Epithelial cell of esophagus (primary cell): Measurements from ENCODE around the gene DPH7.

Experiments
- DNase-seq: peaks from one replicate; pipeline ENCODE4 v3.0.0; 2010; ENCODE audit warnings: low read depth
- H3K4me3 ChIP-seq: 2 replicates; pipeline ENCODE4 v1.5.1; 2011; ENCODE audit warnings: mild to moderate bottlenecking, low read length, control low read depth
- TF ChIP-seq, protein P1 (sequence below): IDR thresholded peaks from 2 replicates; pipeline ENCODE4 v1.5.1; 2011; ENCODE audit warnings: low read depth, mild to moderate bottlenecking, low read length, control low read depth, inconsistent platforms; ENCODE audit not compliant: insufficient read depth; ENCODE audit errors: missing control alignments

Gene DPH7

GRCh38 chr9:137590469-137591383, 12.0 kb upstream of the DPH7 start, which contains the start of gene ZMYND19:
Gene ZMYND19, minus strand, starts transcription at chr9:137590512. Its CDS starts 249 bp downstream, at chr9:137590263.
- DNase-seq, result peak; percentile 90
- H3K4me3 ChIP-seq, result peak within 1 kb of the TSS; percentile 73
- TF ChIP-seq, protein P1, sequence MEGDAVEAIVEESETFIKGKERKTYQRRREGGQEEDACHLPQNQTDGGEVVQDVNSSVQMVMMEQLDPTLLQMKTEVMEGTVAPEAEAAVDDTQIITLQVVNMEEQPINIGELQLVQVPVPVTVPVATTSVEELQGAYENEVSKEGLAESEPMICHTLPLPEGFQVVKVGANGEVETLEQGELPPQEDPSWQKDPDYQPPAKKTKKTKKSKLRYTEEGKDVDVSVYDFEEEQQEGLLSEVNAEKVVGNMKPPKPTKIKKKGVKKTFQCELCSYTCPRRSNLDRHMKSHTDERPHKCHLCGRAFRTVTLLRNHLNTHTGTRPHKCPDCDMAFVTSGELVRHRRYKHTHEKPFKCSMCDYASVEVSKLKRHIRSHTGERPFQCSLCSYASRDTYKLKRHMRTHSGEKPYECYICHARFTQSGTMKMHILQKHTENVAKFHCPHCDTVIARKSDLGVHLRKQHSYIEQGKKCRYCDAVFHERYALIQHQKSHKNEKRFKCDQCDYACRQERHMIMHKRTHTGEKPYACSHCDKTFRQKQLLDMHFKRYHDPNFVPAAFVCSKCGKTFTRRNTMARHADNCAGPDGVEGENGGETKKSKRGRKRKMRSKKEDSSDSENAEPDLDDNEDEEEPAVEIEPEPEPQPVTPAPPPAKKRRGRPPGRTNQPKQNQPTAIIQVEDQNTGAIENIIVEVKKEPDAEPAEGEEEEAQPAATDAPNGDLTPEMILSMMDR, result no peak

- H3K4me3 ChIP-seq, result peak overlapping the region; percentile 73
- TF ChIP-seq, protein P1, result no peak
Measured at GRCh38 chr9:137590123-137590468, 11.4 kb upstream of the DPH7 start.

DNA sequence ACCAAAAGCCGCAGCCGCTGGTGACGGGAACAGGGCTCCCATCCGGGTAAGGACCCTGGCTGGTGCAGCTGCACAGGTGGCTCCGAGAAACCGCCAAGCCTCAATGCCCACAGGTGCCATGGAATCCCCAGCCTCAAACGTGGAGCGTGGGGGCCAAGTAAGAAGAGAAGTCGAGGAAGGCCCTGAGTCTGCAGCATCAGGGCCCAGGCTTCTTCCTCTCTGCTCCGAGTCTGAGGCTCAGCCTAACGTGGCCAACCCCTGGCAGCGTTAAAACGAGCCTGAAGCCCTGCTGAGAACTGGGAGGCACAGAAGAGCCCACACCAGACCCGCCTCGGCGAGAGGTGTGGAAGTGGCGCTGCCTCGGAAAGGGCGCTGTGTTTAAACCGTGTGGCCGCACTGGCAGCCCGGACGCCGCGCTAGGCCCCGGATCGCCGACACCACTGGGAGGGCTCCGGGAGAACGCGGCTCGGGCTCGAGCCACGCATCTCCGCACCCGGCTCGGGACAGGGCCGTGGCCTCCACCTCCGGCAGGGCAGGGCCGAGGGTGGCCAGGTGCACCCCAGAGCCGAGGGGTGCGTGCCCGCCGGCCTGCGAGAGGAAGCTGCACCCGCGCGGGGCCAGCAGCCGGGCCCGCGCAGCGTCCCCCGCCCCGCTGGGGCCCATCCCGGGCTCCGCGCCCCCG, 10.9 kb upstream of the DPH7 start:
- peak; percentile 27 for DNase-seq

More at GRCh38 chr9:137590123-137590468, 11.4 kb upstream of the DPH7 start:
- DNase-seq, result peak; percentile 17

GRCh38 chr9:137588891-137589290, 10.2 kb upstream of the DPH7 start:
- H3K4me3 ChIP-seq, result peak overlapping the region; percentile 73
- TF ChIP-seq, protein P1, result no peak
- no peak for DNase-seq

More for the DNA sequence above, 10.9 kb upstream of the DPH7 start:
- H3K4me3 ChIP-seq, result peak overlapping the region; percentile 73
- TF ChIP-seq, protein P1, result no peak

DNA sequence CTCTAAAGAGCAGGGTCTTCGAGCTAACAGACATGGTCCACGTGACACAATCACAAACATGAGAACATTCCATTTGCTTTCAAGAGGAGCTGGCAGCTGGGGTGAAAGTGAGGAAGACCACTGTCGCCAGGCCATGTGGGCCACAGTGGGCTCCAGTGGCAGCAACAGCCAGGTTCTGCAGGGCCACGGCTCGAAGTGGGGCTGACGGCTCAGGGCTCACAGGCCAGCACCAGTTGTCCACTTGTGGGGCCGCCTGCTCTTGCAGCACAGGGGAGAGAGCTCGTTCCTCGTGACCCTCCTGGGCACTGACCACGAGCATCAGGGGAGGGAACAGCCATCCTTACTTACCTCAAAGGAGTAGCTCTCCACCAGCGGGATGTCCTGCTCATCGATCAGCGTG, 9.6 kb upstream of the DPH7 start:
- TF ChIP-seq, protein P1, result no peak
- DNase-seq, result no peak
- no peak overlapping the region for H3K4me3 ChIP-seq

- TF ChIP-seq, protein P1, result no peak
- no peak overlapping the region for H3K4me3 ChIP-seq
Measured at GRCh38 chr9:137586854-137587253, 8.1 kb upstream of the DPH7 start.

More at GRCh38 chr9:137586854-137587253, 8.1 kb upstream of the DPH7 start:
- DNase-seq, result no peak
